ENCODE results near the gene APBA1. TPM values are rescaled to one million over a fixed set of nuclear protein-coding genes. Genes with fewer than 3 reads are reported as not detected.

The APBA1 gene
- total and polyA plus RNA-seq, 2 of the 8 experiments (the other 6 are each of a cell fraction or from before 2014, with no cell fraction given), result 0.36 to 0.60 TPM

DNA sequence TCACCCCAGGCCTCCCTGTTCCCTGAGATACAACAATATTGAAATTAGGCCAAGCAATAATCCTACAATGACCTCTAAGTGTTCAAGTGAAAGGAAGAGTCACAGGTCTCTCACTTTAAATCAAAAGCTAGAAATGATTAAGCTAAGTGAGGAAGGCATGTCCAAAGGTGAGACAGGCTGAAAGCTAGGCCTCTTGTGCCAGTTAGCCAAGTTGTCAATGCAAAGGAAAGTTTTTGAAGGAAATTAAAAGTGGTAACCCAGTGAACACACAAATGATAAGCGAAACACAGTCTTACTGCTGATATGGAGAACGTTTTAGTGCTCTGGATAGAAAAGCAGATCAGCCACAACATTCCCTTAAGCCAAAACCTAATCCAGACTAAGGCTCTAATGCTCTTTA is 47.8 kb upstream of the APBA1 start:
- H3K36me3 ChIP-seq (ENCODE audit: control insufficient read depth in 2 of 4, insufficient read depth in 4 of 4, low read length in 3 of 4), result peaks cover 8 to 86% (median 34%) of the 10 kb centered on the region in 4 experiments
- CTCF ChIA-PET (ENCODE audit: partially characterized antibody), result interaction anchor here (0.8 to 1.1 kb wide), 3 partner anchors 10 to 298 kb away, joined by 3 to 4 read pairs (median 3); no protein-coding TSS in a partner anchor

More for the DNA sequence above, 47.8 kb upstream of the APBA1 start:
- H3K79me2 ChIP-seq (ENCODE audit: control insufficient read depth in 1 of 2, insufficient read depth in 2 of 2, low read length in 2 of 2), result no peaks in the 10 kb centered on the region
- no peak overlapping the region for H2BK5ac ChIP-seq (ENCODE audit: low read depth, low read length)
- H3K18ac ChIP-seq (ENCODE audit: extremely low read depth, low read length), result no peak overlapping the region
- no peak overlapping the region for H3K9ac ChIP-seq (replicated peaks in 1 of 4; ENCODE audit: extremely low read depth in 1 of 4, low read depth in 3 of 4, low read length in 3 of 4)
- no peaks in the 10 kb centered on the region for H3K4me1 ChIP-seq (replicated peaks in 1 of 4; ENCODE audit: control insufficient read depth in 3 of 4, insufficient read depth in 4 of 4, low read length in 3 of 4)
- no peak overlapping the region for H3K4me2 ChIP-seq (ENCODE audit: insufficient read depth in 1 of 2, low read depth in 2 of 2, low read length in 2 of 2)
- no peak overlapping the region for H2BK15ac ChIP-seq (ENCODE audit: low read length)
- H2BK20ac ChIP-seq (ENCODE audit: low read length), result no peak overlapping the region
- H3K9me3 ChIP-seq (ENCODE audit: insufficient read depth in 2 of 2, low read depth in 1 of 2, low read length in 1 of 2), result no peaks in the 10 kb centered on the region
- WGBS, 2 experiments (ENCODE audit: extremely low coverage in 1 of 2, insufficient coverage in 1 of 2, insufficient read length in 1 of 2, insufficient replicate concordance in 2 of 2, low coverage in 1 of 2, low lambda C conversion rate in 2 of 2, missing lambda C conversion rate in 1 of 2), result 81% methylated on average over 2 of the region's 2 CpGs; no CpG with 5 or more reads in 1 of the 2 experiments
- no peak overlapping the region for H3K14ac ChIP-seq (ENCODE audit: insufficient read length)
- H3K4me3 ChIP-seq (ENCODE audit: extremely low read depth in 1 of 4, insufficient read depth in 2 of 4, low read depth in 3 of 4, low read length in 4 of 4), result no peak overlapping the region
- H3K27ac ChIP-seq (ENCODE audit: low read depth, low read length), result no peak overlapping the region
- H2BK12ac ChIP-seq (ENCODE audit: low read depth, low read length), result no peak overlapping the region
- no peak overlapping the region for H2AK5ac ChIP-seq (ENCODE audit: low read depth, low read length)
- H4K20me1 ChIP-seq (replicated peaks in 1 of 2; ENCODE audit: control insufficient read depth in 1 of 2, insufficient read depth in 2 of 2, low read length in 2 of 2), result no peaks in the 10 kb centered on the region
- DNase-seq (ENCODE audit: low read depth in 1 of 2, low spot score in 2 of 2) (no peak), FAIRE-seq (no peak)
- no peak for TF ChIP-seq MAFK (IDR thresholded peaks at IDR 0.05; ENCODE audit: low read depth, low read length)
- TF ChIP-seq TEAD4 (IDR thresholded peaks at IDR 0.05; ENCODE audit: low read depth, low read length), result no peak
- TF ChIP-seq CEBPB (IDR thresholded peaks at IDR 0.05; ENCODE audit: low read depth, low read length), result no peak
- no peak for TF ChIP-seq KDM1A (IDR thresholded peaks at IDR 0.05; ENCODE audit: borderline replicate concordance, low read length)
- TF ChIP-seq YY1 (IDR thresholded peaks at IDR 0.05; ENCODE audit: low read depth, low read length), result no peak
- TF ChIP-seq GTF2F1 (IDR thresholded peaks at IDR 0.05; ENCODE audit: borderline replicate concordance, low read depth, low read length), result no peak
- TF ChIP-seq, protein P1, sequence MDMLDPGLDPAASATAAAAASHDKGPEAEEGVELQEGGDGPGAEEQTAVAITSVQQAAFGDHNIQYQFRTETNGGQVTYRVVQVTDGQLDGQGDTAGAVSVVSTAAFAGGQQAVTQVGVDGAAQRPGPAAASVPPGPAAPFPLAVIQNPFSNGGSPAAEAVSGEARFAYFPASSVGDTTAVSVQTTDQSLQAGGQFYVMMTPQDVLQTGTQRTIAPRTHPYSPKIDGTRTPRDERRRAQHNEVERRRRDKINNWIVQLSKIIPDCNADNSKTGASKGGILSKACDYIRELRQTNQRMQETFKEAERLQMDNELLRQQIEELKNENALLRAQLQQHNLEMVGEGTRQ (IDR thresholded peaks at IDR 0.05; ENCODE audit: low read length), result no peak
- TF ChIP-seq TBP (IDR thresholded peaks at IDR 0.05; ENCODE audit: low read depth, low read length), result no peak
- TF ChIP-seq CTBP2 (IDR thresholded peaks at IDR 0.05; ENCODE audit: borderline replicate concordance, insufficient read depth, insufficient read length, low read length), result no peak
- TF ChIP-seq JUN (IDR thresholded peaks at IDR 0.05; ENCODE audit: low read depth, low read length), result no peak
- H2BK120ac ChIP-seq (replicated peaks; ENCODE audit: low read depth, low read length), result no peak overlapping the region
- no peak overlapping the region for H3K23ac ChIP-seq (ENCODE audit: insufficient read length)
- no peak overlapping the region for H2AFZ ChIP-seq (ENCODE audit: low read length)
- no peaks in the 10 kb centered on the region for H3K27me3 ChIP-seq (replicated peaks in 1 of 4; ENCODE audit: control insufficient read depth in 3 of 4, extremely low read depth in 1 of 4, insufficient read depth in 3 of 4, low read length in 3 of 4)
- H3K79me1 ChIP-seq (ENCODE audit: low read depth, low read length), result no peaks in the 10 kb centered on the region
- no peak overlapping the region for H4K5ac ChIP-seq (ENCODE audit: insufficient read length, low read depth, low read length)
- H4K91ac ChIP-seq (replicated peaks; ENCODE audit: insufficient read length, low read length), result no peak overlapping the region
- no peak overlapping the region for H4K8ac ChIP-seq (ENCODE audit: extremely low read depth, insufficient read depth, low read length)
- POLR2A ChIA-PET (ENCODE audit: partially characterized antibody), result interaction anchor here (1.3 kb wide), 1 partner anchor 26 kb away, joined by 3 read pairs; no protein-coding TSS in a partner anchor
- no peaks in the 10 kb centered on the region for H3K23me2 ChIP-seq (ENCODE audit: low read depth, low read length)
- H3K56ac ChIP-seq (replicated peaks; ENCODE audit: insufficient read length, low read depth, low read length), result no peak overlapping the region
- H3K4ac ChIP-seq (replicated peaks; ENCODE audit: insufficient read length, low read depth, low read length), result no peak overlapping the region

Data from H1 (cell line).